H7 (cell line): ENCODE data around the gene PSMC3. TPM values are rescaled to one million over a fixed set of nuclear protein-coding genes. Genes with fewer than 3 reads are reported as not detected.

ENCODE experiments used
- DNase-seq: peaks from one replicate; pipeline ENCODE4 v3.0.0; 2012
- H3K27me3 ChIP-seq: 2 replicates; pipeline ENCODE4 v1.6.0; 2011; ENCODE audit warnings: mild to moderate bottlenecking, low read length; ENCODE audit not compliant: control insufficient read depth, insufficient read depth
- H3K36me3 ChIP-seq: replicated peaks from 2 replicates; pipeline ENCODE4 v1.5.1; 2011; ENCODE audit warnings: low read length; ENCODE audit not compliant: control insufficient read depth, insufficient read depth
- H3K4me3 ChIP-seq: 2 replicates; pipeline ENCODE4 v1.5.1; 2011; ENCODE audit warnings: low read depth, mild to moderate bottlenecking, control low read depth, low read length, moderate library complexity; ENCODE audit not compliant: insufficient read depth
- total RNA-seq: library from RNA; depleted of rRNA; stranded (reverse); fragments of >200 nt; shearing (Covaris generic); gene quantifications from 2 replicates; pipeline ENCODE4 v1.2.3, GENCODE V29; 2014

Gene PSMC3
- total RNA-seq, 1 experiment from 2014 or later, result 162 TPM

GRCh38 chr11:47398011-47398410 is 28.2 kb downstream of the PSMC3 start:
- Histone ChIP-seq H3K36me3 (no peaks in the 10 kb centered on the region), H3K27me3 (no peaks in the 10 kb centered on the region)

GRCh38 chr11:47396049-47396320 is 30.3 kb downstream of the PSMC3 start:
- Histone ChIP-seq H3K27me3 (no peaks in the 10 kb centered on the region), H3K4me3 (no peak overlapping the region), H3K36me3 (no peaks in the 10 kb centered on the region)
- no peak for DNase-seq

More at GRCh38 chr11:47398011-47398410, 28.2 kb downstream of the PSMC3 start:
- no peak overlapping the region for H3K4me3 ChIP-seq
- DNase-seq, result no peak

- Histone ChIP-seq H3K4me3 (no peak overlapping the region), H3K36me3 (no peaks in the 10 kb centered on the region), H3K27me3 (no peaks in the 10 kb centered on the region)
- no peak for DNase-seq
Measured at GRCh38 chr11:47395223-47396048, 30.8 kb downstream of the PSMC3 start.

GRCh38 chr11:47394322-47395222 is 31.7 kb downstream of the PSMC3 start:
- H3K4me3 ChIP-seq, result no peak overlapping the region
- DNase-seq, result peak; percentile 57
- no peaks in the 10 kb centered on the region for H3K27me3 ChIP-seq
- H3K36me3 ChIP-seq, result no peaks in the 10 kb centered on the region

GRCh38 chr11:47394050-47394321 is 32.3 kb downstream of the PSMC3 start:
- peak; percentile 47 for DNase-seq
- no peaks in the 10 kb centered on the region for H3K36me3 ChIP-seq
- no peak overlapping the region for H3K4me3 ChIP-seq
- no peaks in the 10 kb centered on the region for H3K27me3 ChIP-seq

GRCh38 chr11:47393163-47394049 is 32.8 kb downstream of the PSMC3 start:
- Histone ChIP-seq H3K4me3 (no peak overlapping the region), H3K36me3 (no peaks in the 10 kb centered on the region), H3K27me3 (no peaks in the 10 kb centered on the region)
- peak; percentile 71 for DNase-seq

GRCh38 chr11:47392546-47393162 is 33.6 kb downstream of the PSMC3 start:
- DNase-seq, result peak; percentile 46
- Histone ChIP-seq H3K4me3 (no peak overlapping the region), H3K36me3 (no peaks in the 10 kb centered on the region), H3K27me3 (no peaks in the 10 kb centered on the region)

GRCh38 chr11:47391711-47392432 is 34.4 kb downstream of the PSMC3 start:
- H3K36me3 ChIP-seq, result no peaks in the 10 kb centered on the region
- peak; percentile 48 for DNase-seq
- H3K27me3 ChIP-seq, result no peaks in the 10 kb centered on the region
- H3K4me3 ChIP-seq, result no peak overlapping the region

- DNase-seq, result peak; percentile 44
- H3K27me3 ChIP-seq, result no peaks in the 10 kb centered on the region
- no peaks in the 10 kb centered on the region for H3K36me3 ChIP-seq
- H3K4me3 ChIP-seq, result no peak overlapping the region
Measured at GRCh38 chr11:47391077-47391583, 35.1 kb downstream of the PSMC3 start.

GRCh38 chr11:47390422-47390760 is 35.8 kb downstream of the PSMC3 start:
- no peaks in the 10 kb centered on the region for H3K36me3 ChIP-seq
- no peak for DNase-seq
- H3K27me3 ChIP-seq, result no peaks in the 10 kb centered on the region
- no peak overlapping the region for H3K4me3 ChIP-seq

GRCh38 chr11:47389577-47390421 is 36.4 kb downstream of the PSMC3 start:
- Histone ChIP-seq H3K4me3 (no peak overlapping the region), H3K36me3 (no peaks in the 10 kb centered on the region), H3K27me3 (no peaks in the 10 kb centered on the region)
- peak; percentile 52 for DNase-seq

- no peaks in the 10 kb centered on the region for H3K27me3 ChIP-seq
- H3K4me3 ChIP-seq, result no peak overlapping the region
- H3K36me3 ChIP-seq, result no peaks in the 10 kb centered on the region
- DNase-seq, result peak; percentile 39
Measured at GRCh38 chr11:47388697-47389576, 37.3 kb downstream of the PSMC3 start.
